Measurements from ENCODE around the gene LMAN2L. TPM values are rescaled to one million over a fixed set of nuclear protein-coding genes. Genes with fewer than 3 reads are reported as not detected.

Gene LMAN2L
- polyA plus RNA-seq, 3 donors: 7.9 to 22.4 (median 16.6) TPM

- Mint-ChIP-seq H3K4me1 (peaks cover 29% of the 10 kb centered on the region), H3K36me3 (no peaks in the 10 kb centered on the region), H3K4me3 (peak overlapping the region; percentile 4 to 64), H3K27me3 (ENCODE audit: low read depth in 3 of 3) (peaks cover 0 to 5% (median 1%) of the 10 kb centered on the region in 3 donors), H3K27ac (peak overlapping the region; percentile 91 to 99 (median 96)), H3K9me3 (peaks cover 0 to 4% (median 1%) of the 10 kb centered on the region in 7 donors)
- H2AFZ ChIP-seq (ENCODE audit: insufficient read depth, low read depth, low read length, poor library complexity, severe bottlenecking): peak overlapping the region; percentile 37
- intact Hi-C loops (cut with micrococcal nuclease): loop anchor here in 1 of 2 donors (5.0 to 10.0 kb wide), 2 partner anchors 33 to 50 kb away; no protein-coding TSS in a partner anchor
- 0% methylated on average over 1 of the region's 3 CpGs for WGBS (ENCODE audit: insufficient coverage)
- H3K4me1 ChIP-seq (ENCODE audit: control insufficient read depth in 1 of 2, insufficient read depth in 2 of 2, low read length in 2 of 2): peaks cover 35 to 38% of the 10 kb centered on the region in 2 donors
- no peaks in the 10 kb centered on the region for H3K9me3 ChIP-seq (replicated peaks in 1 of 2; ENCODE audit: control insufficient read depth in 1 of 2, insufficient read depth in 1 of 2, low read length in 2 of 2)
- no peak for TF ChIP-seq CTCF (IDR thresholded peaks at IDR 0.05)
- H3K9ac ChIP-seq (ENCODE audit: insufficient read depth, low read length, poor library complexity, severe bottlenecking): peak overlapping the region; percentile 39
- DNase-seq: peak; percentile 91 to 97 (median 96)
- H3K79me2 ChIP-seq (ENCODE audit: insufficient read depth, low read length): no peaks in the 10 kb centered on the region
- no peaks in the 10 kb centered on the region for H3K27me3 ChIP-seq (ENCODE audit: control insufficient read depth in 2 of 2, insufficient read depth in 2 of 2, low read length in 2 of 2)
- peak overlapping the region; percentile 48 for H3K4me2 ChIP-seq (replicated peaks; ENCODE audit: extremely low read depth, low read length, poor library complexity, severe bottlenecking)
- peak overlapping the region in 1 of 3 experiments; percentile 34 for H3K4me3 ChIP-seq (replicated peaks in 1 of 3; ENCODE audit: low read depth in 2 of 3, low read length in 3 of 3)
- H4K20me1 ChIP-seq (ENCODE audit: insufficient read depth, low read length): no peaks in the 10 kb centered on the region
- H3K27ac ChIP-seq (ENCODE audit: low read depth in 1 of 2, low read length in 2 of 2): peak overlapping the region; percentile 66 to 90
- no peaks in the 10 kb centered on the region for H3K36me3 ChIP-seq (replicated peaks in 1 of 2; ENCODE audit: control insufficient read depth in 1 of 2, insufficient read depth in 2 of 2, low read length in 2 of 2)
These were observed 74.7 kb downstream of the LMAN2L start for GRCh38 chr2:96665083-96665569.

GRCh38 chr2:96664366-96664925 is 75.4 kb downstream of the LMAN2L start:
- peak overlapping the region; percentile 48 for H3K4me2 ChIP-seq (replicated peaks; ENCODE audit: extremely low read depth, low read length, poor library complexity, severe bottlenecking)
- WGBS (ENCODE audit: insufficient coverage): no CpG with 5 or more reads among the region's 3 CpGs
- H3K27ac Mint-ChIP-seq: peak overlapping the region; percentile 91 to 99 (median 96)

More at GRCh38 chr2:96664366-96664925, 75.4 kb downstream of the LMAN2L start:
- Histone ChIP-seq H3K79me2 (ENCODE audit: insufficient read depth, low read length) (no peaks in the 10 kb centered on the region), H3K36me3 (replicated peaks in 1 of 2; ENCODE audit: control insufficient read depth in 1 of 2, insufficient read depth in 2 of 2, low read length in 2 of 2) (no peaks in the 10 kb centered on the region), H3K27me3 (ENCODE audit: control insufficient read depth in 2 of 2, insufficient read depth in 2 of 2, low read length in 2 of 2) (no peaks in the 10 kb centered on the region), H3K27ac (ENCODE audit: low read depth in 1 of 2, low read length in 2 of 2) (peak overlapping the region; percentile 66 to 90), H4K20me1 (ENCODE audit: insufficient read depth, low read length) (no peaks in the 10 kb centered on the region), H3K4me3 (replicated peaks in 1 of 3; ENCODE audit: low read depth in 2 of 3, low read length in 3 of 3) (peak overlapping the region in 1 of 3 experiments; percentile 34), H3K9me3 (replicated peaks in 1 of 2; ENCODE audit: control insufficient read depth in 1 of 2, insufficient read depth in 1 of 2, low read length in 2 of 2) (no peaks in the 10 kb centered on the region), H3K9ac (ENCODE audit: insufficient read depth, low read length, poor library complexity, severe bottlenecking) (peak overlapping the region; percentile 39), H3K4me1 (ENCODE audit: control insufficient read depth in 1 of 2, insufficient read depth in 2 of 2, low read length in 2 of 2) (peaks cover 35 to 38% of the 10 kb centered on the region in 2 donors), H2AFZ (ENCODE audit: insufficient read depth, low read depth, low read length, poor library complexity, severe bottlenecking) (peak overlapping the region; percentile 37)
- peak in 2 of 3 donors; percentile 49 to 56 for DNase-seq
- Mint-ChIP-seq H3K27me3 (ENCODE audit: low read depth in 3 of 3) (peaks cover 0 to 5% (median 1%) of the 10 kb centered on the region in 3 donors), H3K4me3 (no peak overlapping the region), H3K9me3 (peaks cover 0 to 4% (median 1%) of the 10 kb centered on the region in 7 donors), H3K4me1 (peaks cover 29% of the 10 kb centered on the region), H3K36me3 (no peaks in the 10 kb centered on the region)
- intact Hi-C loops (cut with micrococcal nuclease): loop anchor here in 1 of 2 donors (10.0 kb wide), 1 partner anchor 50 kb away; no protein-coding TSS in a partner anchor
- no peak for TF ChIP-seq CTCF (IDR thresholded peaks at IDR 0.05)

Data from CD14-positive monocyte (primary cell).